B cell (primary cell): ENCODE data around the gene QRSL1. TPM values are rescaled to one million over a fixed set of nuclear protein-coding genes. Genes with fewer than 3 reads are reported as not detected.

Experiments
- ATAC-seq: fragments of 200-7000 bp; cut with Tn5 transposase; one replicate; pipeline ENCODE4 v1.10.0; 2021; ENCODE audit warnings: low read depth, mild to moderate bottlenecking, moderate number of reproducible peaks, moderate library complexity
- CTCF ChIA-PET: fragments of 350-600 bp; sonication (Branson Sonifier 250); formaldehyde crosslinking; loops from one replicate; lab custom pipeline; 2021; ENCODE audit warnings: antibody characterized with exemption, inconsistent platforms; lab: Charles Lee
- POLR2A ChIA-PET: fragments of 350-600 bp; sonication (Branson Sonifier 250); formaldehyde crosslinking; loops from one replicate; lab custom pipeline; 2021; ENCODE audit warnings: antibody characterized with exemption; lab: Charles Lee
- DNase-seq: peaks from one replicate; pipeline ENCODE4 v3.0.0; 2013
- H2AFZ ChIP-seq: 2 replicates; pipeline ENCODE4 v1.6.1; 2012; ENCODE audit warnings: mild to moderate bottlenecking, low read depth, low read length; ENCODE audit not compliant: insufficient read depth, poor library complexity, severe bottlenecking
- H3K27ac ChIP-seq, 2 donors: 1 replicate in 1 of 2; 2 replicates in 1 of 2; pipeline ENCODE4 v1.5.1; 2012 to 2013; ENCODE audit warnings: low read length in 2 of 2, mild to moderate bottlenecking in 2 of 2, moderate library complexity in 1 of 2
- H3K27me3 ChIP-seq, 4 experiments: fragments of 200-600 bp in 1 of 4; sonication (generic) in 1 of 4; replicated peaks in 1 of 4; 1 replicate in 2 of 4; 2 replicates in 2 of 4; pipeline versions ENCODE4 v1.6.1 to v1.7.0; 2013 to 2016; ENCODE audit warnings: low read length in 3 of 4, mild to moderate bottlenecking in 2 of 4, mixed read lengths in 1 of 4, moderate library complexity in 1 of 4; ENCODE audit not compliant: insufficient read depth in 4 of 4, control insufficient read depth in 3 of 4; ENCODE audit errors: control extremely low read depth in 1 of 4
- H3K36me3 ChIP-seq, 2 experiments: replicated peaks in 1 of 2; 1 replicate in 1 of 2; 2 replicates in 1 of 2; pipeline versions ENCODE4 v1.6.1 to v1.7.1; 2013; ENCODE audit warnings: low read length in 1 of 2; ENCODE audit not compliant: insufficient read depth in 2 of 2, control insufficient read depth in 1 of 2; ENCODE audit errors: control extremely low read depth in 1 of 2, extremely low read depth in 1 of 2
- H3K4me1 ChIP-seq, 2 donors: fragments of 200-600 bp in 1 of 2; sonication (generic) in 1 of 2; 1 replicate in 1 of 2; 2 replicates in 1 of 2; pipeline versions ENCODE4 v1.5.1 to v1.6.1; 2013 to 2017; ENCODE audit warnings: low read length in 2 of 2; ENCODE audit not compliant: control insufficient read depth in 2 of 2, insufficient read depth in 2 of 2
- H3K4me2 ChIP-seq: replicated peaks from 2 replicates; pipeline ENCODE3; 2012; ENCODE audit warnings: mild to moderate bottlenecking, low read depth, low read length; ENCODE audit not compliant: poor library complexity, severe bottlenecking
- H3K4me3 ChIP-seq, 5 experiments: fragments of 200-600 bp in 1 of 5; sonication (generic) in 1 of 5; 1 replicate in 3 of 5; 2 replicates in 2 of 5; pipeline versions ENCODE4 v1.5.1 to v1.7.0; 2011 to 2016; ENCODE audit warnings: low read length in 4 of 5, mild to moderate bottlenecking in 4 of 5, low read depth in 2 of 5, control low read depth in 1 of 5, moderate library complexity in 1 of 5; ENCODE audit not compliant: insufficient read depth in 1 of 5; ENCODE audit errors: control extremely low read depth in 1 of 5, extremely low read depth in 1 of 5
- H3K79me2 ChIP-seq: fragments of 200-600 bp; sonication (generic); one replicate; pipeline ENCODE4 v1.6.0; 2016; ENCODE audit warnings: low read length; ENCODE audit not compliant: control insufficient read depth, insufficient read depth
- H3K9ac ChIP-seq: fragments of 200-600 bp; sonication (generic); 2 replicates; pipeline ENCODE4 v1.6.1; 2017; ENCODE audit warnings: mild to moderate bottlenecking, low read length, moderate library complexity
- H3K9me3 ChIP-seq, 3 donors: one replicate each; pipeline versions ENCODE4 v1.6.1 to v1.7.1; 2013; ENCODE audit warnings: low read length in 2 of 3; ENCODE audit not compliant: control insufficient read depth in 2 of 3, insufficient read depth in 1 of 3; ENCODE audit errors: control extremely low read depth in 1 of 3
- H4K20me1 ChIP-seq: 2 replicates; pipeline ENCODE4 v1.6.0; 2012; ENCODE audit warnings: mild to moderate bottlenecking, low read length; ENCODE audit not compliant: insufficient read depth, control insufficient read depth, poor library complexity, severe bottlenecking
- H3K27ac Mint-ChIP-seq: one replicate; pipeline ENCODE4 v1.8.0; 2021; ENCODE audit warnings: mixed read lengths
- H3K27me3 Mint-ChIP-seq: one replicate; pipeline ENCODE4 v1.8.0; 2021; ENCODE audit warnings: mixed read lengths
- H3K4me1 Mint-ChIP-seq: one replicate; pipeline ENCODE4 v1.8.0; 2021; ENCODE audit warnings: mixed read lengths
- H3K4me3 Mint-ChIP-seq: one replicate; pipeline ENCODE4 v1.8.0; 2021; ENCODE audit warnings: mixed read lengths
- H3K9me3 Mint-ChIP-seq: one replicate; pipeline ENCODE4 v1.8.0; 2022; ENCODE audit warnings: mixed read lengths; ENCODE audit not compliant: insufficient read depth
- CTCF ChIP-seq: fragments of 200-600 bp; IDR thresholded peaks from one replicate; pipeline ENCODE4 v1.8.0; 2022; ENCODE audit warnings: antibody characterized with exemption, mild to moderate bottlenecking
- EZH2 ChIP-seq: IDR thresholded peaks from 2 replicates; pipeline ENCODE4 v1.6.1; 2012; ENCODE audit warnings: borderline replicate concordance, low read depth, mild to moderate bottlenecking, moderate library complexity, low read length; ENCODE audit not compliant: insufficient read depth, poor library complexity, severe bottlenecking
- WGBS: methylation state at CpG from one replicate; pipeline ENCODE4 v1.1.5; 2013; ENCODE audit warnings: missing lambda C conversion rate; ENCODE audit not compliant: insufficient coverage; 5-methylcytosine and 5-hydroxymethylcytosine counted together
- intact Hi-C: fragments of 100-400 bp; cut with micrococcal nuclease; formaldehyde crosslinking; loops from one replicate; pipeline ENCODE4 v1.10.0; 2022
- polyA plus RNA-seq: library from polyadenylated mRNA; depleted of rRNA; stranded (reverse); fragments of >200 nt; gene quantifications from 2 replicates; pipeline ENCODE4 v1.2.3, GENCODE V29; 2012
- total RNA-seq, 2 donors: library from RNA; stranded (reverse); fragments of 120-200 nt in 1 of 2; gene quantifications; 1 replicate in 1 of 2; 2 replicates in 1 of 2; pipeline versions ENCODE4 v1.2.3 to v1.2.4, GENCODE V29; 2013 to 2022

QRSL1 gene
- total and polyA plus RNA-seq, 2 donors (not counting 1 experiment from before 2014, with no cell fraction given), result 36.9 to 38.5 TPM

DNA sequence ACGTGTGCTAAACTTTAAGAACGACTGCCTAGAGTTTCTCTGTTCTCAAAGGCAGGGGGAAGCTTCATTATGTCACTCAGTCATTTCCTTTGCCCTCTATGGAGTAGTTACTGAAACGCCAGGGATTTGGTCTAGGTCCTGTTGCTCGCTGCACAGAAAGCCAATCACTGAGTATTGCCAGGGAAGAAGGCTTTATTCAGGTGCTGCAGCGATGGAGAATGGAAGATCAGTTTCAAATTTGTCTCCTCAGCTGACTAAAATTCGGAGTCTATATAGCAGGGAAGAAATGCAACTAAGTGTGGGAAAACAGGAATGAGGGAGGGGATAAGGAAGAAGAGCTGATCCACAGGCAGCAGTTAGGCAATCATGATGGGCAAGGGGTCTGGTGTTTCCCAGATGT, 75.8 kb downstream of the QRSL1 start:
- Histone ChIP-seq H3K9me3 (peaks cover 3 to 15% (median 14%) of the 10 kb centered on the region in 3 donors), H3K4me3 (no peak overlapping the region), H2AFZ (no peak overlapping the region), H3K36me3 (no peaks in the 10 kb centered on the region), H3K4me2 (no peak overlapping the region), H3K4me1 (peaks cover 54 to 60% of the 10 kb centered on the region in 2 donors), H4K20me1 (no peaks in the 10 kb centered on the region), H3K27me3 (no peaks in the 10 kb centered on the region), H3K79me2 (no peaks in the 10 kb centered on the region), H3K9ac (peak overlapping the region; percentile 1), H3K27ac (peak overlapping the region; percentile 24)
- Mint-ChIP-seq H3K4me1 (peaks cover 81% of the 10 kb centered on the region), H3K4me3 (peak overlapping the region; percentile 11), H3K27ac (peak overlapping the region; percentile 98), H3K27me3 (no peaks in the 10 kb centered on the region), H3K9me3 (peaks cover 7% of the 10 kb centered on the region)
- no peak for ATAC-seq
- ChIA-PET POLR2A (no interaction called here), CTCF (interaction anchor here (1.0 kb wide), 1 partner anchor 23 kb away, joined by 3 read pairs; no protein-coding TSS in a partner anchor)
- TF ChIP-seq CTCF, result no peak
- no peak for TF ChIP-seq EZH2
- intact Hi-C loops, result no loop called here
- 98% methylated on average over 6 of the region's 6 CpGs for WGBS
- no peak for DNase-seq

DNA sequence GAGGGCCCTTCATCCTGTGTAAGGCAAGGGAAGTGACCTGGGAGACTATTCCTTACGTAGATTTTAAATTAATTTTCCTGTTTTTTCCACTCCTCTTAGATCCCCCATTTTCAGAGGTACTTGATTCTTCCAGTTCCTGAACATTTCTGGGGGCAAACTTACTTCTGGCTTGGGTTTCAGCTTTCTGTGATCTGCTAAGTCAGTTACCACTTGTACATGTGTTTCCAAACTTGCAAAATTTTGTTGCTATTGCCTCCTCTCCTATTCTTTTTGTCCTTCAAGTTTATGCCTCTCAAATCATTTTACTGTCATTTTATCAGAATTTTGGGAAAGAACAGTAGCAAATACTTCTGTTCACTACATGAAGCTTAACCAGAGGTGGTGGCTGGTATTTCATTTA, 81.2 kb downstream of the QRSL1 start:
- Histone ChIP-seq H3K4me1 (peaks cover 33 to 37% of the 10 kb centered on the region in 2 donors), H3K9ac (no peak overlapping the region), H4K20me1 (no peaks in the 10 kb centered on the region), H3K9me3 (peaks cover 0 to 5% (median 0%) of the 10 kb centered on the region in 3 donors), H3K79me2 (no peaks in the 10 kb centered on the region), H2AFZ (no peak overlapping the region), H3K4me3 (no peak overlapping the region), H3K27me3 (no peaks in the 10 kb centered on the region), H3K27ac (no peak overlapping the region), H3K4me2 (no peak overlapping the region), H3K36me3 (no peaks in the 10 kb centered on the region)
- 83% methylated on average over 1 of the region's 1 CpG for WGBS
- DNase-seq (no peak), ATAC-seq (no peak)
- ChIA-PET POLR2A (no interaction called here), CTCF (no interaction called here)
- Mint-ChIP-seq H3K27ac (no peak overlapping the region), H3K9me3 (peaks cover 4% of the 10 kb centered on the region), H3K4me3 (no peak overlapping the region), H3K4me1 (peaks cover 62% of the 10 kb centered on the region), H3K27me3 (no peaks in the 10 kb centered on the region)
- no peak for TF ChIP-seq EZH2
- TF ChIP-seq CTCF, result no peak
- intact Hi-C loops, result no loop called here
